Fibroblast of mammary gland (primary cell): ENCODE results near the gene PLXDC2.

Source experiments
- DNase-seq: peaks from one replicate; pipeline ENCODE4 v3.0.0-alpha.2; 2010; ENCODE audit warnings: low read depth
- H3K4me3 ChIP-seq: 2 replicates; pipeline ENCODE4 v1.5.1; 2011; ENCODE audit warnings: low read depth, mild to moderate bottlenecking, low read length, moderate library complexity; ENCODE audit not compliant: control insufficient read depth
- TF ChIP-seq, protein P1 (sequence below): conservative IDR thresholded peaks from 2 replicates; pipeline ENCODE4 v1.5.1; 2011; ENCODE audit warnings: low read depth, low read length, inconsistent platforms; ENCODE audit not compliant: control insufficient read depth, insufficient read depth

Gene PLXDC2

DNA sequence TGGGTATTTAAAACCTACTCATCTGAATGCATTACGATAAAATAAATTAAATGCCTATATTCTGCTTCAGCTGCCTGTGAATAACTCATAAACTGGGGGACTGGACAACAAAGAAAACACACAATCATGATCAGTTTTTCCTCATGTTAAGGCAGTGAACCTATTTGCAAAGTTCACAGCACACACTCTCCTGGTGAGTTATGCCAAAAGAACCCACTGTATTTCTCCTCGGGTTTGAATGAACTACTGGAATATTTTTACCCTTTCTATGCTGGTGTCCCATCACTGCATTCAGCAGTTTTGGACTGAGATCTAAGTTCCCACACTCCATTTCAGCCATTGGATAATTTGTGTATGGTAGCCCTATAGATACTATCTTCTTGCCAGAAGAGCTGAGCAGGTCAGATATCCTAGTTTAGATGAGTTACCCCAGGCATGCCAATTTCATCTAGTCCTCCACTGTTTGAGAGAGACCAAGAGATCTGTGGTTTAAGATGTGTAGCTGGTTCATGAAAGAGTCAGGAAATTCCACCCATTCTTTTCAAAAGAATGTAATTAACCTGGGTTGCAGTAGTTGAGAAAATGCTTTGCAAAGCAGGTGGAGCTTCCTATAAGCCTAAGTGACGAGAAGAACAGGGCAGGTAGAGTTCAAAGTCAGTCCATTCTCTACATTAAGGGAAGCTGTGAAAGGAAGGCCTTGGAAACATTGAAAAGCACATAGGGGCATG, 101.7 kb downstream of the PLXDC2 start:
- H3K4me3 ChIP-seq: no peak overlapping the region
- TF ChIP-seq, protein P1, sequence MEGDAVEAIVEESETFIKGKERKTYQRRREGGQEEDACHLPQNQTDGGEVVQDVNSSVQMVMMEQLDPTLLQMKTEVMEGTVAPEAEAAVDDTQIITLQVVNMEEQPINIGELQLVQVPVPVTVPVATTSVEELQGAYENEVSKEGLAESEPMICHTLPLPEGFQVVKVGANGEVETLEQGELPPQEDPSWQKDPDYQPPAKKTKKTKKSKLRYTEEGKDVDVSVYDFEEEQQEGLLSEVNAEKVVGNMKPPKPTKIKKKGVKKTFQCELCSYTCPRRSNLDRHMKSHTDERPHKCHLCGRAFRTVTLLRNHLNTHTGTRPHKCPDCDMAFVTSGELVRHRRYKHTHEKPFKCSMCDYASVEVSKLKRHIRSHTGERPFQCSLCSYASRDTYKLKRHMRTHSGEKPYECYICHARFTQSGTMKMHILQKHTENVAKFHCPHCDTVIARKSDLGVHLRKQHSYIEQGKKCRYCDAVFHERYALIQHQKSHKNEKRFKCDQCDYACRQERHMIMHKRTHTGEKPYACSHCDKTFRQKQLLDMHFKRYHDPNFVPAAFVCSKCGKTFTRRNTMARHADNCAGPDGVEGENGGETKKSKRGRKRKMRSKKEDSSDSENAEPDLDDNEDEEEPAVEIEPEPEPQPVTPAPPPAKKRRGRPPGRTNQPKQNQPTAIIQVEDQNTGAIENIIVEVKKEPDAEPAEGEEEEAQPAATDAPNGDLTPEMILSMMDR: no peak
- DNase-seq: no peak

DNA sequence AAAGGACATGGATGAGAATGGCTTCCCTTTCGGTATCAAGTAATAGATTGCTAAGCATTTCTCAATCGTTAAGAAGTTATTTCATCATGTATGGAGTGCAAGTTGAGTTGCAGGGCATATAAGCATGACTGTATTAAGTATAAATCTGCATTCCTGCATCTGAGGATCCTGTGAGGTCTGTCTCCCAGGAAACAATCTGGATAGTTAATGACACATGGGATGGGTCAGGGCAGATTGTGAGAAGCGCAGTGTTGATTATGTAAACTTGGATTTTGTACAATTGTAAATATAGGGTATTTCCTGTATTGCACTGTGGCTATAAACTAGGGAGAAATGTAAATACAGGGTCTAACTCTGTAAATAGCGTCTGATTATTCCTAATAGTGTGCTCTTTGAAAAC, 102.6 kb downstream of the PLXDC2 start:
- no peak overlapping the region for H3K4me3 ChIP-seq
- DNase-seq: peak; percentile 28
- TF ChIP-seq, protein P1: no peak

DNA sequence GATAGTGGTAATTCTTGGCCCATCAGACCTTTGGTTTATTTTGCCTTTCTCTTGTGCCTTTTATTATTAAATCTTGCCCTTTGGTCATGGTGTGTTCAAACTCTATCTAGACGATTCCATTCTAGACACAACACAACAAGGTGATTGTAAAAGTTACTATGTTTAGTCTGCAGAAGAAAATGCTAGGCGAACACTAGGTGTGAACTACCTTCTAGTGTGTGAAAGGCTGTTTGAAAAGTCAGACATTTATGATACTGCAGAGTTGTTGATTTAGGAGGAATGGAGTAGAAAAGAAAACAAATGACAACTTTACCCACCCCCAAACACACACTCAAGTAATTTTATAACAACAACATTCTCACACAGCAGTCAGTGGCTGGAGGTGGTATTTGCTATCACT, 103.4 kb downstream of the PLXDC2 start:
- DNase-seq: no peak
- TF ChIP-seq, protein P1: no peak
- H3K4me3 ChIP-seq: no peak overlapping the region

GRCh38 chr10:19920075-19920726, 104.0 kb downstream of the PLXDC2 start:
- H3K4me3 ChIP-seq: no peak overlapping the region
- DNase-seq: no peak
- TF ChIP-seq, protein P1: no peak

DNA sequence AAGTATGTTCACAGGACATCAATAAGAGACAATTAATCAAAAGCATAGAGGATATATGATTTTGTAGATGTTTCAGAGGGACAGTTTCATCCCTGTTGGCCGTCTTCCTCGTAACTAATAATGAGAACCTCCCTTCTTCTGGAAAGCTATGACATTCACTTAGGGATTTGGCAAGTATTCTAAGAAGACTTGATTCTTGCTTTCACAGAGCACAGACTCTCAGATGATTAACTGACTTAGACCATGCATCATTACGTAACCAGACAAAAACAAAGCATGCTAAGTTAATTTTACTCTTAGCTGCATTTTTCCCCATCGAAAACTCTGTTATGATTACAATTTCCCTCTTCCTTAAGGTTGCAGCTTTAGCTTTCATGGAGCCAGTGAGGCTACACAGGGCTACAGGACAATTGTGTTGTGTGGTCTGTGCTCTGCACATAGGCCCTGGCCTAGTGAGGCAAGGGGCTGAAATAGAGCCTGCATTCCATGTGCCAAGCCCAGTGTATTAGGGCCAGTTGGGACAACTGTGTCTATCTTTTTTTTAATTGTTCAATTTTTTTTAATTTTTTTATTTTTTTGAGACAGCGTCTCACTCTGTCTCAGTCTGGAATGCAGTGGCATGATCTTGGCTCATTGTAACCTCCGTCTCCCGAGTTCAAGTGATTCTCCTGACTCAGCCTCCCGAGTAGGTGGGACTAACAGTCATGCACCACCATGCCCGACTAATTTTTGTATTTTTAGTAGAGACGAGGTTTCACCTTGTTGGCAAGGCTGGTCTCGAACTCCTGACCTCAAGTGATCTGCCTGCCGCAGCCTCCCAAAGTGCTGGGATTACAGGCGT, 105.3 kb downstream of the PLXDC2 start:
- no peak overlapping the region for H3K4me3 ChIP-seq
- TF ChIP-seq, protein P1: no peak
- DNase-seq: peak; percentile 86

GRCh38 chr10:19922236-19922963, 106.2 kb downstream of the PLXDC2 start:
- TF ChIP-seq, protein P1: no peak
- H3K4me3 ChIP-seq: no peak overlapping the region
- peak; percentile 87 for DNase-seq
